WTC11 (cell line): ENCODE data around the gene RBMS1.

Experiments used
- ATF3 ChIP-seq: sonication (generic); formaldehyde crosslinking; conservative IDR thresholded peaks from 2 replicates; pipeline ENCODE4 v1.8.1; 2022; ENCODE audit warnings: mild to moderate bottlenecking, missing genetic modification reagents
- CREM ChIP-seq: sonication (generic); formaldehyde crosslinking; IDR thresholded peaks from 2 replicates; pipeline ENCODE4 v1.8.1; 2022; ENCODE audit warnings: mild to moderate bottlenecking, missing genetic modification reagents, moderate library complexity
- MXD4 ChIP-seq: fragments of 250-450 bp; sonication (Bioruptor Pico); IDR thresholded peaks from 2 replicates; pipeline ENCODE4 v1.8.0; 2021; ENCODE audit warnings: mild to moderate bottlenecking, moderate library complexity, borderline replicate concordance
- ZNF416 ChIP-seq: fragments of 250-450 bp; sonication (Bioruptor Pico); IDR thresholded peaks from 2 replicates; pipeline ENCODE4 v1.9.0; 2021; ENCODE audit warnings: mild to moderate bottlenecking, inconsistent platforms
- TF ChIP-seq, protein P1 (sequence below): sonication (generic); formaldehyde crosslinking; IDR thresholded peaks from 2 replicates; pipeline ENCODE4 v1.8.1; 2023; ENCODE audit warnings: mild to moderate bottlenecking, moderate library complexity, missing genetic modification reagents
- TF ChIP-seq, protein P2 (sequence below): fragments of 200-600 bp; IDR thresholded peaks from 2 replicates; pipeline ENCODE4 v1.8.0; 2022; ENCODE audit warnings: antibody characterized with exemption

- TF ChIP-seq CREM (CRISPR knock-in tag) (no peak), ZNF416 (CRISPR knock-in tag) (no peak), ATF3 (CRISPR knock-in tag) (no peak), MXD4 (CRISPR knock-in tag) (no peak)
- TF ChIP-seq, protein P1, sequence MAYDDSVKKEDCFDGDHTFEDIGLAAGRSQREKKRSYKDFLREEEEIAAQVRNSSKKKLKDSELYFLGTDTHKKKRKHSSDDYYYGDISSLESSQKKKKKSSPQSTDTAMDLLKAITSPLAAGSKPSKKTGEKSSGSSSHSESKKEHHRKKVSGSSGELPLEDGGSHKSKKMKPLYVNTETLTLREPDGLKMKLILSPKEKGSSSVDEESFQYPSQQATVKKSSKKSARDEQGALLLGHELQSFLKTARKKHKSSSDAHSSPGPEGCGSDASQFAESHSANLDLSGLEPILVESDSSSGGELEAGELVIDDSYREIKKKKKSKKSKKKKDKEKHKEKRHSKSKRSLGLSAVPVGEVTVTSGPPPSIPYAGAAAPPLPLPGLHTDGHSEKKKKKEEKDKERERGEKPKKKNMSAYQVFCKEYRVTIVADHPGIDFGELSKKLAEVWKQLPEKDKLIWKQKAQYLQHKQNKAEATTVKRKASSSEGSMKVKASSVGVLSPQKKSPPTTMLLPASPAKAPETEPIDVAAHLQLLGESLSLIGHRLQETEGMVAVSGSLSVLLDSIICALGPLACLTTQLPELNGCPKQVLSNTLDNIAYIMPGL (CRISPR knock-in tag), result no peak
- TF ChIP-seq, protein P2, sequence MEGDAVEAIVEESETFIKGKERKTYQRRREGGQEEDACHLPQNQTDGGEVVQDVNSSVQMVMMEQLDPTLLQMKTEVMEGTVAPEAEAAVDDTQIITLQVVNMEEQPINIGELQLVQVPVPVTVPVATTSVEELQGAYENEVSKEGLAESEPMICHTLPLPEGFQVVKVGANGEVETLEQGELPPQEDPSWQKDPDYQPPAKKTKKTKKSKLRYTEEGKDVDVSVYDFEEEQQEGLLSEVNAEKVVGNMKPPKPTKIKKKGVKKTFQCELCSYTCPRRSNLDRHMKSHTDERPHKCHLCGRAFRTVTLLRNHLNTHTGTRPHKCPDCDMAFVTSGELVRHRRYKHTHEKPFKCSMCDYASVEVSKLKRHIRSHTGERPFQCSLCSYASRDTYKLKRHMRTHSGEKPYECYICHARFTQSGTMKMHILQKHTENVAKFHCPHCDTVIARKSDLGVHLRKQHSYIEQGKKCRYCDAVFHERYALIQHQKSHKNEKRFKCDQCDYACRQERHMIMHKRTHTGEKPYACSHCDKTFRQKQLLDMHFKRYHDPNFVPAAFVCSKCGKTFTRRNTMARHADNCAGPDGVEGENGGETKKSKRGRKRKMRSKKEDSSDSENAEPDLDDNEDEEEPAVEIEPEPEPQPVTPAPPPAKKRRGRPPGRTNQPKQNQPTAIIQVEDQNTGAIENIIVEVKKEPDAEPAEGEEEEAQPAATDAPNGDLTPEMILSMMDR, result no peak
Measured at GRCh38 chr2:160354677-160355076, 138.9 kb downstream of the RBMS1 start.
